GM13976 (cell line): ENCODE results near the gene MMP25.
A peak's percentile ranks its signal among the peaks of the same experiment; 100 is the strongest.

Experiments
- DNase-seq: peaks from one replicate; pipeline ENCODE4 v3.0.0; 2012; ENCODE audit warnings: low spot score
- in situ Hi-C: fragments of 300-500 bp; cut with MboI; formaldehyde crosslinking; loops from one replicate; pipeline ENCODE4 v1.12.0; 2022; ENCODE audit warnings: low sequenced_read_pairs, mixed read lengths, inconsistent platforms; ENCODE audit not compliant: unreplicated experiment
- TF ChIP-seq, protein P1 (sequence below): IDR thresholded peaks from 2 replicates; pipeline ENCODE4 v1.5.1; 2012; ENCODE audit warnings: borderline replicate concordance, mild to moderate bottlenecking; ENCODE audit not compliant: insufficient read depth; ENCODE audit errors: extremely low read depth, missing control alignments, control extremely low read depth

MMP25 gene

DNA sequence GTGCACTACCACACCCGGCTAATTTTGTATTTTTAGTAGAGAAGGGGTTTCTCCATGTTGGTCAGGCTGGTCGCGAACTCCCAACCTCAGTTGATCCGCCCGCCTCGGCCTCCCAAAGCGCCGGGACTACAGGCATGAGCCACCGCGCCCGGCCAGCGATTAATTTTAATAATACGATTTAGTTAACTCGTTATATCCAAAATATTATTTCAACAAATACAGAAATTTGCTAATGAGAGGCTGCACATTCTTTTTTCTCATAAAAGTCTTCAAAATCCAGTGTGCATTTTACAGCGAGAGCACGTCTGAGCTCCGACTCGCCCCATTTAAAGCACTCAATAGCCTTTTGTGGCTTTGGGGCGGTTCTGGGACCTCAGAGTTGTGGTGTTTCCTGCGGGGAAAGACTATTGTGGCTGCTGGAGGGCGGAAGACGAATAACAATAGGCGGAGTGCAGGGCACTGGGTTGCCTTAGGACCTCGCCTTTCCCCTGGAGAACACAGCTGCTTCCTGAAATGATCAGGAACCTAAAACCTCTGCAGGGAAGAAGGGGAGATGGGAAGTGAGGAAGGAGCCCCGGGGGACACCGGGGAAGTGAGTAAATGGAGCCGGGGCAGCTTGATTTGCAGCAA lies 55.6 kb downstream of the MMP25 start:
- TF ChIP-seq, protein P1, sequence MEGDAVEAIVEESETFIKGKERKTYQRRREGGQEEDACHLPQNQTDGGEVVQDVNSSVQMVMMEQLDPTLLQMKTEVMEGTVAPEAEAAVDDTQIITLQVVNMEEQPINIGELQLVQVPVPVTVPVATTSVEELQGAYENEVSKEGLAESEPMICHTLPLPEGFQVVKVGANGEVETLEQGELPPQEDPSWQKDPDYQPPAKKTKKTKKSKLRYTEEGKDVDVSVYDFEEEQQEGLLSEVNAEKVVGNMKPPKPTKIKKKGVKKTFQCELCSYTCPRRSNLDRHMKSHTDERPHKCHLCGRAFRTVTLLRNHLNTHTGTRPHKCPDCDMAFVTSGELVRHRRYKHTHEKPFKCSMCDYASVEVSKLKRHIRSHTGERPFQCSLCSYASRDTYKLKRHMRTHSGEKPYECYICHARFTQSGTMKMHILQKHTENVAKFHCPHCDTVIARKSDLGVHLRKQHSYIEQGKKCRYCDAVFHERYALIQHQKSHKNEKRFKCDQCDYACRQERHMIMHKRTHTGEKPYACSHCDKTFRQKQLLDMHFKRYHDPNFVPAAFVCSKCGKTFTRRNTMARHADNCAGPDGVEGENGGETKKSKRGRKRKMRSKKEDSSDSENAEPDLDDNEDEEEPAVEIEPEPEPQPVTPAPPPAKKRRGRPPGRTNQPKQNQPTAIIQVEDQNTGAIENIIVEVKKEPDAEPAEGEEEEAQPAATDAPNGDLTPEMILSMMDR, result no peak
- in situ Hi-C loops, result no loop called here
- no peak for DNase-seq

DNA sequence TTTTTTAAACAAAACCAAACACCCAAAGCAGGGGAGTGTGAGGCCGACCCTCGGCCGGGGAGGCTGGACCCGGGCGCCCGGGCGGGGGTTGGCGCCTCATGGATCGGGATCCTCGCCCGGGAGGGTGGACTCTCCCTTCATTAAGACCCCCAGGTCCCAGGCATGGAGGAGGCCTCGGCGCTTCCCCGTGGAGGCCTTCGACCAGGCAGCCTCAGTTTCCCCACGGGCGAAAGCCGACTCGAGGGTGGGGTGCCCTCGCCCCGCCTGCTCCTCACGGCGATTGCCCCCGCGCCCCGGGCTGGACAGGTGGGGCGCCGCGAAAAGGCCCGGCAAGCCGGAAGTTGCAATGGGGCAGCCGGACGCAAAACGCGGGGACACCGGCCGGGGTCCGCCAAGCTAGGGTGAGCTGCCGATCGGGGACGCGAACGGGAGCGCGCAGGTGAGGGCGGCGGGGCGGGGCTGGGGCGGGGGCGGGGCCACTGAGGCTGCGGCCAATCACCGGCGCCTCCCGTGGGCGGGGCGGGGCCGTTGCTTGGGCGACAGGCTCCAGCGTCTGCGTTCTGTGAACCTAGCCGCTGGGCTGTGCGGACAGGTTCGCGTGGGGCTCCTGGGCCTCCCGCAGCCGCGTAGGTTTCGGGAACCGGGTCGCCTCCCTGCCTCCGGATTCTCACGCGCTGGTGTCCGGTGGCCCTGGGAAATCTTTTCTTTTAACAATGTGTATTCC lies 60.0 kb downstream of the MMP25 start:
- in situ Hi-C loops, result no loop called here
- TF ChIP-seq, protein P1, result no peak
- peak; percentile 99 for DNase-seq
